C4-2B (cell line): ENCODE results near the gene KIF18A.
"Not testable (repeated sequence)": the region's sequence is repeated elsewhere in the genome, so short reads cannot be mapped to it uniquely, and the experiment has no call there.

Source experiments
- H3K27ac ChIP-seq: fragments of 450-650 bp; 2 replicates; pipeline ENCODE4 v1.5.1; 2017
- CTCF ChIP-seq: fragments of 450-650 bp; conservative IDR thresholded peaks from 2 replicates; pipeline ENCODE4 v1.5.1; 2017; ENCODE audit warnings: mild to moderate bottlenecking
- ZFX ChIP-seq: fragments of 450-650 bp; IDR thresholded peaks from 2 replicates; pipeline ENCODE4 v1.6.1; 2017

Gene KIF18A

GRCh38 chr11:28092786-28093185, 15.2 kb downstream of the KIF18A start:
- TF ChIP-seq ZFX = no peak
- no peak for TF ChIP-seq CTCF
- no peak overlapping the region for H3K27ac ChIP-seq

GRCh38 chr11:28090052-28090749, 17.8 kb downstream of the KIF18A start:
- no peak for TF ChIP-seq ZFX
- no peak for TF ChIP-seq CTCF
- no peak overlapping the region for H3K27ac ChIP-seq

GRCh38 chr11:28089378-28089777, 18.6 kb downstream of the KIF18A start:
- TF ChIP-seq CTCF = no peak
- no peak for TF ChIP-seq ZFX
- H3K27ac ChIP-seq = no peak overlapping the region

GRCh38 chr11:28087693-28088092, 20.3 kb downstream of the KIF18A start:
- not testable (repeated sequence) for H3K27ac ChIP-seq

GRCh38 chr11:28087192-28087591, 20.8 kb downstream of the KIF18A start:
- H3K27ac ChIP-seq = not testable (repeated sequence)

- no peak overlapping the region for H3K27ac ChIP-seq
- TF ChIP-seq CTCF (no peak), ZFX (no peak)
These were observed 21.4 kb downstream of the KIF18A start for GRCh38 chr11:28086569-28086968.

GRCh38 chr11:28083118-28083517, 24.8 kb downstream of the KIF18A start:
- no peak overlapping the region for H3K27ac ChIP-seq
- TF ChIP-seq ZFX (no peak), CTCF (no peak)

GRCh38 chr11:28077521-28077920, 30.4 kb downstream of the KIF18A start:
- TF ChIP-seq ZFX (no peak), CTCF (no peak)
- no peak overlapping the region for H3K27ac ChIP-seq
